CD4-positive, alpha-beta T cell (primary cell): ENCODE measurements around the gene GPR119. TPM values are rescaled to one million over a fixed set of nuclear protein-coding genes. Genes with fewer than 3 reads are reported as not detected.
A peak's percentile ranks its signal among the peaks of the same experiment; 100 is the strongest.
"Not testable (repeated sequence)": the region's sequence is repeated elsewhere in the genome, so short reads cannot be mapped to it uniquely, and the experiment has no call there.

Experiments used
- ATAC-seq: fragments of 200-7000 bp; cut with Tn5 transposase; one replicate; pipeline ENCODE4 v1.10.0; 2022; ENCODE audit warnings: mild to moderate bottlenecking; ENCODE audit not compliant: poor library complexity
- CTCF ChIA-PET: fragments of 350-600 bp; sonication (Branson Sonifier 250); formaldehyde crosslinking; loops from one replicate; lab custom pipeline; 2021; ENCODE audit warnings: antibody characterized with exemption, inconsistent platforms; lab: Charles Lee
- POLR2A ChIA-PET: fragments of 350-600 bp; sonication (Branson Sonifier 250); formaldehyde crosslinking; loops from one replicate; lab custom pipeline; 2021; ENCODE audit warnings: antibody characterized with exemption, inconsistent platforms; lab: Charles Lee
- DNase-seq, 14 experiments: peaks; one replicate each; pipeline ENCODE4 v3.0.0-alpha.2; 2013 to 2020; ENCODE audit warnings: mixed read lengths in 2 of 14
- H3K27ac ChIP-seq, 2 donors: one replicate each; pipeline versions ENCODE4 v1.5.1 to v1.7.0; 2013; ENCODE audit warnings: low read length in 2 of 2, low read depth in 1 of 2, mild to moderate bottlenecking in 1 of 2
- H3K27me3 ChIP-seq, 2 experiments: 1 replicate in 1 of 2; 2 replicates in 1 of 2; pipeline versions ENCODE4 v1.6.1 to v1.7.0; 2013; ENCODE audit warnings: low read length in 2 of 2, control low read depth in 1 of 2, mild to moderate bottlenecking in 1 of 2, moderate library complexity in 1 of 2; ENCODE audit not compliant: insufficient read depth in 2 of 2, control insufficient read depth in 1 of 2
- H3K36me3 ChIP-seq: one replicate; pipeline ENCODE4 v1.6.1; 2013; ENCODE audit warnings: low read length, control low read depth; ENCODE audit not compliant: insufficient read depth
- H3K4me1 ChIP-seq: one replicate; pipeline ENCODE4 v1.6.1; 2013; ENCODE audit warnings: low read length, control low read depth; ENCODE audit not compliant: insufficient read depth
- H3K4me3 ChIP-seq: one replicate; pipeline ENCODE4 v1.5.1; 2013; ENCODE audit warnings: mild to moderate bottlenecking, low read length, moderate library complexity
- H3K9me3 ChIP-seq, 2 experiments: 1 replicate in 1 of 2; 2 replicates in 1 of 2; pipeline versions ENCODE4 v1.6.1 to v1.7.0; 2013; ENCODE audit warnings: low read length in 2 of 2, mild to moderate bottlenecking in 2 of 2, control low read depth in 1 of 2, moderate library complexity in 1 of 2; ENCODE audit not compliant: control insufficient read depth in 1 of 2, insufficient read depth in 1 of 2
- H3K27ac Mint-ChIP-seq: one replicate; pipeline ENCODE4 v1.8.0; 2020; ENCODE audit warnings: mixed read lengths
- H3K27me3 Mint-ChIP-seq: one replicate; pipeline ENCODE4 v1.8.0; 2021; ENCODE audit warnings: mixed read lengths
- H3K36me3 Mint-ChIP-seq: one replicate; pipeline ENCODE4 v1.8.0; 2021; ENCODE audit warnings: low read depth, mixed read lengths
- H3K4me1 Mint-ChIP-seq: one replicate; pipeline ENCODE4 v1.8.0; 2021; ENCODE audit warnings: low read depth, mixed read lengths
- H3K4me3 Mint-ChIP-seq: one replicate; pipeline ENCODE4 v1.8.0; 2020; ENCODE audit warnings: mild to moderate bottlenecking, mixed read lengths
- H3K9me3 Mint-ChIP-seq: one replicate; pipeline ENCODE4 v1.8.0; 2020; ENCODE audit warnings: mixed read lengths
- CTCF ChIP-seq: fragments of 200-600 bp; IDR thresholded peaks from one replicate; pipeline ENCODE4 v1.8.0; 2022; ENCODE audit warnings: antibody characterized with exemption, mild to moderate bottlenecking
- intact Hi-C, 2 experiments: fragments of 100-400 bp; cut with DNase I in 1 of 2; cut with micrococcal nuclease in 1 of 2; formaldehyde crosslinking; loops; one replicate each; pipeline versions ENCODE4 v1.15.1 to v1.9.0; 2023 to 2025; cut with DNase I, micrococcal nuclease
- total RNA-seq, 174 experiments: library from RNA in 2 of 174; stranded (reverse) in 2 of 174; gene quantifications; one replicate each; pipeline ENCODE4 v1.2.3 and lab custom pipeline; 2021 to 2026

Gene GPR119
- total RNA-seq, 2 experiments from 2014 or later: not detected

- no peaks in the 10 kb centered on the region for H3K36me3 ChIP-seq
- H3K4me3 Mint-ChIP-seq: no peak overlapping the region
- no peaks in the 10 kb centered on the region for H3K9me3 ChIP-seq
- H3K4me1 ChIP-seq: peaks cover 11% of the 10 kb centered on the region
- no peak overlapping the region for H3K27ac ChIP-seq
- ChIA-PET CTCF (no interaction called here), POLR2A (no interaction called here)
- intact Hi-C loops: loop anchor here in 1 of 2 experiments (2.0 to 5.0 kb wide), 2 partner anchors 73 to 441 kb away; no protein-coding TSS in a partner anchor
- H3K9me3 Mint-ChIP-seq: no peaks in the 10 kb centered on the region
- DNase-seq (no peak), ATAC-seq (no peak)
- peaks cover 26% of the 10 kb centered on the region for H3K4me1 Mint-ChIP-seq
- H3K27me3 ChIP-seq: no peaks in the 10 kb centered on the region
- no peak for TF ChIP-seq CTCF
- H3K4me3 ChIP-seq: no peak overlapping the region
- peaks cover 16% of the 10 kb centered on the region for H3K36me3 Mint-ChIP-seq
- H3K27me3 Mint-ChIP-seq: no peaks in the 10 kb centered on the region
- no peak overlapping the region for H3K27ac Mint-ChIP-seq
Observed at GRCh38 chrX:130343411-130343810, 42.1 kb downstream of the GPR119 start.

- H3K36me3 ChIP-seq: no peaks in the 10 kb centered on the region
- H3K27me3 Mint-ChIP-seq: no peaks in the 10 kb centered on the region
- peak overlapping the region; percentile 74 for H3K4me3 ChIP-seq
- peak in 1 of 14 experiments; percentile 0 for DNase-seq
- H3K27ac Mint-ChIP-seq: peak overlapping the region; percentile 80
- POLR2A ChIA-PET: interaction anchor here (0.7 to 1.1 kb wide), 3 partner anchors 72 to 564 kb away, joined by 3 read pairs; partner anchors contain the start of gene ENOX2
- no peaks in the 10 kb centered on the region for H3K9me3 Mint-ChIP-seq
- H3K4me3 Mint-ChIP-seq: peak overlapping the region; percentile 96
- H3K27ac ChIP-seq: peak overlapping the region in 1 of 2 donors; percentile 50
- H3K27me3 ChIP-seq: no peaks in the 10 kb centered on the region
- intact Hi-C loops: loop anchor here in 1 of 2 experiments (2.0 to 5.0 kb wide), 2 partner anchors 438 to 563 kb away; partner anchors contain the start of gene ENOX2
- H3K36me3 Mint-ChIP-seq: peaks cover 10% of the 10 kb centered on the region
- peaks cover 26% of the 10 kb centered on the region for H3K4me1 Mint-ChIP-seq
- TF ChIP-seq CTCF: no peak
- CTCF ChIA-PET: no interaction called here
- H3K9me3 ChIP-seq: no peaks in the 10 kb centered on the region
- peaks cover 11% of the 10 kb centered on the region for H3K4me1 ChIP-seq
- ATAC-seq: no peak
Observed at GRCh38 chrX:130340271-130340670, 45.2 kb downstream of the GPR119 start.

DNA sequence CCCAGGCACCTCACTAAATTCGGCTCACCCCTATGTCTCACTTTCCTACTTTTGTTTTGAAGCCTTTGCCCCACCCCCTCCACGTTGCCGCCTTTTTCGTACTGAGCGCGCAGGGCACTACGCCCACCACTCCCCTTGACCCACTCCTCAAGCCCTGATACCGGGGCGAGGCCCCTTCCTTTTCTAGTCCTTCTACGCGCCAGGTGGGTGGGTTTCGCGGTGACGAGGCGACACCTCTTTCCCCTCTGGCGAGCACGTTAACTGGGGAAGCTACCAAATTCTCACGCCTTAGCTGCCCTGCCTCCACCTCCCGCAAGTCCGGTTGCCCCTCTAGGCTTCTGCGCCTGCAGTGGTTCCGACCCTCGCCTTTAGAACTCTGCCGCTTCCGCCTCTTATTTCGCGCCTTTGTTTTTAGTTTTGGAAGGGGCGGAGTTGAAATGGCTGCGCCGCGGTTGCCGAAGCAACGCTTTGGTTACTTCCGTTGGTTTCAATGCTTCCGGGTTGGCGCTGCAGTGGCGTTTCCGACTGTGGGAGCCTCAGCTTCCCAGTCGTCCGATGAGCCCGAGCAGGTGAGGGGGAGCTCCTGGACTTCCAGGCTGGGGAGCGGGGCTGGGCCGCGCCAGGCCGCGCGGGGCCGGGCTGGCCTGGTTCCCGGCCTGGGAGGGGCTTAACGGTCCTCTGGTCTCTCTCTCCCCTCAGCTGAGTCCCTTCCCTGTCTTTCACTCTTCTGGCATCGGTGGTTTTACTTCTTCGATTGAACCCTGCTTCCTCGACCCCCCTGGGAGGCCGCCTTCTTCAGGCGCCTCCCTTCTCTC is 45.9 kb downstream of the GPR119 start, which contains the start of gene SLC25A14:
Gene SLC25A14 (plus strand): TSS at position 512 of the 815 bp plus-strand sequence. CDS start 360 bp downstream, outside the sequence.
- H3K4me1 ChIP-seq: peaks cover 11% of the 10 kb centered on the region
- peaks cover 21% of the 10 kb centered on the region for H3K4me1 Mint-ChIP-seq
- H3K4me3 ChIP-seq: peak within 1 kb of the TSS; percentile 74
- peak within 1 kb of the TSS in 1 of 2 donors; percentile 50 for H3K27ac ChIP-seq
- peak within 1 kb of the TSS; percentile 80 for H3K27ac Mint-ChIP-seq
- ChIA-PET CTCF (no interaction called here), POLR2A (interaction anchor here (0.7 to 1.5 kb wide), 5 partner anchors 23 to 565 kb away, joined by 3 to 4 read pairs (median 3); partner anchors contain the start of gene ENOX2)
- no peaks in the 10 kb centered on the region for H3K27me3 ChIP-seq
- no peaks in the 10 kb centered on the region for H3K27me3 Mint-ChIP-seq
- no peak for TF ChIP-seq CTCF
- H3K4me3 Mint-ChIP-seq: peak within 1 kb of the TSS; percentile 96
- H3K9me3 Mint-ChIP-seq: no peaks in the 10 kb centered on the region
- no peaks in the 10 kb centered on the region for H3K9me3 ChIP-seq
- DNase-seq (peak; percentile 48 to 87 (median 63)), ATAC-seq (peak; percentile 94)
- intact Hi-C loops: loop anchor here (2.0 to 5.0 kb wide), 3 partner anchors 71 to 563 kb away; partner anchors contain the start of genes ENOX2 (in 1 of the 2) and ZNF280C (in 1 of the 2)
- no peaks in the 10 kb centered on the region for H3K36me3 ChIP-seq
- H3K36me3 Mint-ChIP-seq: peaks cover 5% of the 10 kb centered on the region

- H3K27me3 Mint-ChIP-seq, CTCF ChIA-PET, DNase-seq, ATAC-seq, H3K27ac ChIP-seq, H3K36me3 ChIP-seq, H3K27ac Mint-ChIP-seq, H3K9me3 ChIP-seq, H3K36me3 Mint-ChIP-seq, H3K27me3 ChIP-seq, H3K4me3 Mint-ChIP-seq, H3K9me3 Mint-ChIP-seq: not testable (repeated sequence)
- POLR2A ChIA-PET: interaction anchor here (0.7 to 1.5 kb wide), 2 partner anchors 22 to 489 kb away, joined by 3 to 4 read pairs; no protein-coding TSS in a partner anchor
- intact Hi-C loops: loop anchor here in 1 of 2 experiments (2.0 kb wide), 1 partner anchor 70 kb away; the partner anchor contains the start of gene ZNF280C
- peaks cover 19% of the 10 kb centered on the region for H3K4me1 Mint-ChIP-seq
- Histone ChIP-seq H3K4me3 (peak overlapping the region; percentile 74), H3K4me1 (peaks cover 11% of the 10 kb centered on the region)
Observed at GRCh38 chrX:130338869-130339268, 46.6 kb downstream of the GPR119 start.
